Endometrial microvascular endothelial cells (primary cell): ENCODE data around the gene SLC25A21. TPM values are rescaled to one million over a fixed set of nuclear protein-coding genes. Genes with fewer than 3 reads are reported as not detected.
"Not testable (repeated sequence)": the region's sequence is repeated elsewhere in the genome, so short reads cannot be mapped to it uniquely, and the experiment has no call there.

ENCODE experiments used
- in situ Hi-C: cut with HindIII; loops from 2 replicates; pipeline ENCODE4 v1.10.0; 2017; ENCODE audit warnings: low sequenced_read_pairs, low pct_unique_long_range_greater_than_20kb; ENCODE audit errors: inconsistent ontology term
- total RNA-seq: library from RNA; depleted of rRNA; stranded (reverse); fragments of >200 nt; gene quantifications from one replicate; pipeline ENCODE4 v1.2.3, GENCODE V29; 2015; ENCODE audit errors: inconsistent ontology term

SLC25A21 gene
- total RNA-seq, 1 donor from 2014 or later: 1.4 TPM

DNA sequence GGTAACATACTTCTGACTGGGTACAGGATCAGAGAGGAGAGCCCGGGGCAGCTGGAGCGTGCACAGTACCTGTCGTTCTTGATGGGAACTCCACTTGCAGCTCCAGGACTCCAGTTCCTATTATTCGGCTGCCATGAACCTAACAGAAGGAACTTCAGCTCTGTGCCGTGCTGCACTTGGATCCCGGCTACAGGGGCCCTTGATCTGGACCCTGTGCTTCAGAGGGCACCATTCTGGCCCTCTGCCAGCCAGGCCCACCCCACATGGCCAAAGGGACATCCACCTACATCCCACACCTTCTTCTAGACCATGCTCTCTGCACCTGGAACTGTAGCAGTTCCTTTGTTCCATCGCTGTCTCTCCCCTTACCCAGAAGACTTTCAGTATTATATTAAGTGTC, 452.6 kb downstream of the SLC25A21 start:
- in situ Hi-C loops: no loop called here

DNA sequence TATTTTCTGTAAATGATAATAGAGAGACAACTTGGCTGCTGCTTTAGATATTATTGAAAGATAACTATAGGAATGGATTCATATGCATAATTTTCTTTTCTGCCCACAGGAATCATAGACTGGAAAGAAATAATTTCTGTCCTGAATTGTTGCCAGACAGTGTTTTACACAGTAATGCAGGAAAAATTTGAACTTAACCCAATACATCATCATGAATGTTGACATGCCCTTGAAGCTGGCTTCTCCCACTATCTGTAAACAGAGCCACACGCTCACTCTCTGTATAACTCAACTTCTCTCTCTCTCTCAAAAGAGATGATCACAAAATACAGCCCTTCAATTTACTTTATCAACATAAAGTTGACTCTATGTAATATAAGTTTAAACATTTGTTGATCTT, 454.2 kb downstream of the SLC25A21 start:
- in situ Hi-C loops: no loop called here

DNA sequence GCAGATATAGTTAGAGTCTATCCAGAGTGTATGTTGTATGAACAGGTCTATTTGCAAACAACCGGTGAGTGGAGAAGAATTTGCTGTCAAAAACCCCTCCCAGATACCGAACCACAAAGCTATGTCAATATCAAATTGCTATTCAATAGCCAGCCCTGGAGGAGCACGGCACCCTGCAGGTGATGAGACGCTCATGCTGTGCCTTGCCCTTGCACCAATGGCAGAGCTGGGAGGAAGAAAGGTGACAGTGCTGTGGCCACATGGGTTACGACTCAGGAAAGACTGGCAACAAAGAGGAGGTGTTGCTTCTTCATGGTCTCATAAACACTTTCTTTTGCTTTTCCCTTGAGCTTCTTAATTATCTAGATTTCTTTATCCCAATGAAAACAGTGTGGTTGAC, 455.0 kb downstream of the SLC25A21 start:
- in situ Hi-C loops: no loop called here

DNA sequence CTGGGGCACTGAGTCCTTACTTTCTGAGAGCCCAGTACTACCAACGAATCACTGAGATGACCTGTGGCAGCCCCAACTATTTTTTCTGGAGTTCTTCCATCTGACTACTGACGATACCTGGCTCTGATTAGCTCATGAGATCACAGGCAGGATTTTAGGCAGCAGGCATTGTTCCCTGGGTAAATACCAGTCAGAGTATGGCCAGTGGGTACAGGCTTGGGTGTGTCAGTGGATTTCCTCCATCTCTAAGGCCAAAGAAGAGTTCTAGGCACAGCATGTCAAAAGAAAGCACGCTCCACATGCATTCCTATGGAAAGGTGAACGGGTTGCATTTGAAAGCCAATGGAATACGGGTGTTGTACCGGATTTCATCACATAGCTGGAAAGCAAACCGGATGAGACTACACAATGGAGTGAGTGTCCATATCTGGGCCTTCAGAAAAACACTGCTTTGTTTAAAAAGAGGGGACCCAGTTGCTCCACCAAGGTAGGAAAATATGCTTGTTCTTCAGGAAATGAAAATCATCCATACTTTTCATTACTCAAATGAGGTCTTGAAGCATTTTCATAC, 455.7 kb downstream of the SLC25A21 start:
- in situ Hi-C loops: no loop called here

DNA sequence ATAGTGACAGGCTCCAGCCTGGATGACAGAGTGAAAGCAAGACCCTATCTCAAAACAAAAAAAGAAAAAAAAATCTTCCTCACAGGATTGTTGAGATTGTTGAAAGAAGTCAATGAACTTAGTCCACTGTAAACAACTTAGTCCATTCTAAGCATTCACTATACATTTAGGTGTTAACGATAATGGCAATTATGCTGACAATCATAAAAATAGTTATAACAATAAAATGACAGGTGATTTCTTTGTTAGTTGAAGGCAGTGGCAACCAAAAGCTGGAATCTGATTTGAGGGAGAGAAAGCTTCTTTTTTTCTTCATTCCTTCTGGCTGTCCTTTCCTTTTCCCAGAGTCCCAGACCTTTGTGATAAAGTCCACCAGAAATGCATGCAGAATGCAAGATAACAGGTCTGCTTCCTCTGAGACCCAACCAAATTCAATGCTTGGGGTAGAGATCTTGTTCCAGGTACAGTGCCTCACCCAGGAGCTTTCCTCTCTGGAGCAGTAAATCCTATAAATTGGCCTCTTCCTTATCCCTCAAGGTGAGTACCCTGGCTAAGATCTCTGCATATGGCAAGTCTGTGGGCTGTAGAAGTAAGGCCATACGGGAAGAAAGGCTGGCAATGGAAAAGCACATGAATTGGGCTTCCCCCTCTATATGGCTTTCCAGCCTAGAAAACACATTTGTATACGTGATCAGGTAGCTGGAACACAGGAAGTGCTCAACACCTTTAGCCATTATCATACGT, 458.3 kb downstream of the SLC25A21 start:
- in situ Hi-C loops: no loop called here

DNA sequence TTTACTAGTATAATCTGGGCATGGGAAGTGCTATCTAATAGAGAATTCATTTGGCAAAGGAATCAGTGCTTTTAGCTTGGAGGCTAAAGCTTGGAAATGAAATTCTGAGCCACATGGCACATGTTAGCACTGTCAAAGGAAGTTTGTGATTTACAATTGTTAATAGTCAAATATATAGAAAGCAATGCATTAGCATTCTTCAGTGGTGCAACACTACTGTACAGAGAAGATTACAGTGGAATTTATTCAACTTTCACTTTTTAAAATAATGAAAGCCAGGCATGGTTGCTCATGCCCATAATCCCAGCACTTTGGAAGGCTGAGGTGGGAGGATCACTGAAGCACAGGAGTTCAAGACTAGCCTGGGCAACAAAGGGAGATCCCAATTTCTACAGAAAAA, 464.8 kb downstream of the SLC25A21 start:
- in situ Hi-C loops: no loop called here

DNA sequence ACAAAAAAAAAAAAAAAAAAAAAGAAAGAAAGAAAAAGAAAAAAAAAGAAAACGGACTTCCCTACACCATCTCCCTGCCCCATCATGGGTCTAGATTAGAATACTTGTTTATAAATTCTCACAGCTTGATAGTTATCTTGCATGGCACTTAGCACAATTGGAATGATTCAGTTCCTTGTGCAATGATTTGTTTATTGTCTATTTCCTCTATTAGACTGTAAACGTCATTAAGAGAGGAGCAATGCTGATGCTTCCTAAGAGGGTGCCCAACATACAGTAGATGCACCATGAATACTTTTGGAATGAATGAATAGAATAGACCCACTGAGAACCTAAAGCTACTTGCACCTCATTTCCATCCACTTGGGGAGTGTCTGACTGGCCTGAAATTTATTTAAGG, 469.9 kb downstream of the SLC25A21 start:
- in situ Hi-C loops: no loop called here

DNA sequence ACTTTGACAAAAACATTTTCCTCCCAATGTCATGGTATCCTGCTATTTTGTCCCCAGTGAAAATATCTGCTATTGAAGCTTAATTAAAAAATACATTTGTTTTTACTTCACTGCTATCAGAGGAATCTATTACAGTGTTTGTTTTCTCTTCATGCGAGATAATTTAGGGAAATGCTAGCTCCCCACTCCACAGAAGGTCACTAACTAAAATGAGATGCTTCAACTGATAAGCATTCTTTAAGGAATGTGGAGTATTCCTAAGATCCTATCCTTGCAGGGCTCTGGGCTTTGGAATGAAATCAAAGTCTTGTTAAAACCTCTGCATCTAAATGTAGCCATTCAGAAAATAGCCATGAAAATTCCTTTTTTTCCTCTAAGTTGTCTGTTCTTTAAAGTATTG, 471.3 kb downstream of the SLC25A21 start:
- in situ Hi-C loops: no loop called here

DNA sequence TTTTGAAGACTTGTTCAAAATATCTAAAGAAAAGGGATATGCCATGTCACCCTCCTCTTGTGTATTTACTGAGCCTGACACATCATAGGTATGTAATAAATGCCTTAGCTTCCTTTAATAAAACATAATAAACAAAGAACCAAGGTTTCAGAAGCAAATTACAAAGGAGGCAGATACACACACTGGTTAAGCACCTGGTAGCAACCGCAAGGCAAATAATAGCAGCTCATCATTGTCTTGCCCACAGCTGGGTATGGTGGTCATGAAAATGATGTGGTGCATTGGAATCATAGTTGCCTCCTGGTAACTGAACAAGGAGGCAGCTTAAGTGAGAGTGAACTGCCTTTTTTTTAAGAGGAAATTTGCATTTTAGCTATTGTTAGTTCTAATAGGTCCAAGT, 471.8 kb downstream of the SLC25A21 start:
- in situ Hi-C loops: no loop called here

DNA sequence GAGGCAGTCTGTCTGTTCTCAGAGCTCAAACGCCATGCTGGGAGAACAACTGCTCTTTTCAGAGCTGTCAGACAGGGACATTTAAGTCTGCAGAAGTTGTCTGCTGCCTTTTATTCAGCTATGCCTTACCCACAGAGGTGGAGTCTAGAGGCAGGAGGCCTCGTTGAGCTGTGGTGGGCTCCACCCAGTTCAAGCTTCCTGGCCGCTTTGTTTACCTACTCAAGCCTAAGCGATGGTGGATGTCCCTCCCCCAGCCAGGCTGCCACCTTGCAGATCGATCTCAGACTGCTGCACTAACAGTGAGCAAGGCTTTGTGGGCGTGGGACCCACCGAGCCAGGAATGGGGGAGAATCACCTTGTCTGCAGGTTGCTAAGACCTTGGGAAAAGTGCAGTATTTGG, 473.0 kb downstream of the SLC25A21 start:
- in situ Hi-C loops: not testable (repeated sequence)

DNA sequence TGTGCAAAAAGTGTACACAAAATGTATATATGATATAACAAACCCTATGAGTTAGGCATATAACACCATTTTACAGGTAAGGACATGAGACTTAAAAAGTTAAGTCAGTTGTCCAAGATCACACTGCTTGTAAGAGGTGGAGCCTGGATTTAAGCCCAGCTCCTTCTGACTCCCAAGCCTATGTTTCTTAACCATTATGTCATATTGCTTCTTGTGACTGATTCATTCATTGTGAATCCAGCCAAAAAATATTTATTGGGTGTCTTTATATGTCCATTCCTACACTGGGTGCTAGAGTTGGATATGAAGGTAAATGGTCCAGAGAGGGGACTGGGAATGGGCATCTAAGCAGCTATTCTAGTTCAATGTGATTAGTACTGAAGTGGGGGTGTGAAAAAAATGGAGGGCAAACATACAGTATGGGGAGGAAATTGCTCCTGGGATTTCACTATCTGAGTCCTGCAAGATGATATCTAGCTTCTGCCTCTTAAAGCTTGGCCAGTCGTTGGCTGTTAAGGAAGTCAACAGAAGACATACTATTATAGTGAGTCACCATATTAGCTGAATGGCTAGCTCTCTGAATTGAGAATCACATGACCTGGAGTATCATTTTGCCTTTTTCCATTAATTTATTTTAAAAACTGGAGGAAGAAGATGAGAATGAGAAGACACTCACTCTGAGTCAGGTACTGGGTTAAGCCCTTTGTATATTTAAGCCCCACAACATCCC, 481.9 kb downstream of the SLC25A21 start:
- in situ Hi-C loops: no loop called here

DNA sequence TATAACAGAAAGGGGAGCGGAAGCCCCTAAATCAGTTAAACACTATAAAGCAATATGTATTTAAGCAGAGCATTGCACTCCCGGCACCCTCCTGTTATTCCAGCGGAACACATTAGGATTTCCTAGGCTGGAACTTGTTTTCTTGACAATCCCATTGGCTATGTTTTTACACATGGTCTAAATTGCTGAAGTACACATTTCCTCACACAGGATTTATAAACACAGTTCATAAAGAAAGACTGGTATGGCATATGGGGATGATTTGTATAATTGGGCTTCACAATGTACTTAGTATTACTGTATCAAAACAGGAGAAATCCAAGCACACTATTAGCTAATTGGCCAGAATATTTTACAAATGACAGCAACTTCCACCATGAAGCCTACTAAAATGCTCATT, 487.5 kb downstream of the SLC25A21 start:
- in situ Hi-C loops: no loop called here

DNA sequence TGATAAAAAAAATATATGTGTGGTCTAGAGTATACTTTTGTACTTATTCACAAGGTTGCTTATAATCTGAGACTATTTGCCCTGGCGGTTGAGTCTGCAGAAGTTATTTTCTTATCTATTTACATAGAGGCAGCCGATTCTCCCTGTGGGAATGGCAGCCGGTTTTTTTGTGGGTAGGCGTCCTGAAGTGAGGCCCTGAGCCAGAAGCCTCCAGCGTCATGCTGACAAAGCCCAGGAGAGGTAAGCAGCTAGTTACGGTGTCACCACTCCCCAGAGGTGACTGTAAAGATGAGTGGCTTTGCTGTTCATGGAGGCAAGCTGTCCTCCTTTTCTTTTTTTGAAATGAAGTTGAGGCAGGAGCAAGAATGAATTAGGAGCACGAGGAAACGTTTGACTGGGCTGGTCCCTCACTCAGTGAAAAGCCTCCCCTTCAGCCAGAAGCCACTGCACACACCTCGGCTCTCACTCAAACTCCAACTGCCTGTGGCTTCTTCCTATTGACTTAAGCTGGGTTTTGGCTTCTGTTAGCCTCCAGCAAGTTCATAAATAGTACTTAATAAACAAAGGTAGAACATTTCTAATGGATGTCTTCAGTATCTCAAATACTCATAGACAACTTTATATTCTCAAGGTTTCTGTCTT, 489.2 kb downstream of the SLC25A21 start:
- in situ Hi-C loops: no loop called here

DNA sequence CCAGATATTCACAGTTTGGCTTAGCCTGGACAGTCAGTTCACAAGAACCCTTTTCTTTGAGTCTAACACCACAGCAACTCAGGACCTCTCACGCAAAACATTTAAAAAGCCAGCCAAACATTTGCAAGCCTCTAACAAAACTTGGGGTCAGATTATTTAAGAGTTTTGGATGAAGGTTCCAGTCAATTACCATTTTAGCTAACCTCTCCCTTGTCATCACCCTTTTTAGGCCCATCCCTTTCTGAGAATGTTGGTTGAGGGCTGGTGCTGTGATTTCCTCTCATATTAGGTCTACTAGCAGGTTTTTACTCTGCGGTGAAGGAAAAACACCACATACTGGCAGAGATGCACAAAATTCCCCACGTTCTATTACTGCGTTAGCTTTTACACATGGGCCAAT, 490.1 kb downstream of the SLC25A21 start:
- in situ Hi-C loops: no loop called here

DNA sequence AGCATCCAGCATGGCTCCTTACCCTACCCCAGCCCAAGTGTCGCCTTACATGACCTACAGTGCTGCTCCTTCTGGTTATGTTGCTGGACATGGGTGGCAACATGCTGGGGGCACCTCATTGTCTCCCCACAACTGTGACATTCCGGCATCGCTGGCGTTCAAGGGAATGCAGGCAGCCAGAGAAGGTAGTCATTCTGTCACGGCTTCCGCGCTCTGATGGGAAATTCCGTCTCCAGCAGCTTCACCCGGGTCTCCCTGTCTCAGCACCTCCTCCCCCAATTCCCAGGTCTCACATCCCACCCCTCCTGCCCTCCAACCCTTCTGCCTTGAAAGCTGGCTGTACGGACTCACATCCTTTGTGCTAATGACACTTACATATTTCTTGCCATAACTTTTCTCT, 496.2 kb downstream of the SLC25A21 start:
- in situ Hi-C loops: no loop called here

DNA sequence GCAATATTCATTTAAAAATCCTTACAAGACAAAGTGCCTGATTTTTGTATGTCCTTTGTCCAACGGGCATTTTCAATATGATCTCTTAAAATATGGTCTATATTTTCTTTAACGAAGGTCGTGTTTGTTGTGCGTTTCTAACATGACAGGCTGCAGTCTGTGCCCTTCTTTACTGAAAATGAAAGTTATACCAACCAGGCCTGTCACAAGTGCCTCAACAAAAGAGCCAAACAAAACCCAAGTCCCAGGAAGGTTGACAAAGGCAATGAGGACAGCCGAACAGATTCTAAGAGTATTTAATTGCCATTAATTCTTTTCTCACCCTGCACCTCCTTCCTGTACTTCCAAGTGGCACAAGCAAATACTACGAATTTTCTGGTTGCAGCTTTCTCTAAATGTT, 496.8 kb downstream of the SLC25A21 start:
- in situ Hi-C loops: no loop called here

DNA sequence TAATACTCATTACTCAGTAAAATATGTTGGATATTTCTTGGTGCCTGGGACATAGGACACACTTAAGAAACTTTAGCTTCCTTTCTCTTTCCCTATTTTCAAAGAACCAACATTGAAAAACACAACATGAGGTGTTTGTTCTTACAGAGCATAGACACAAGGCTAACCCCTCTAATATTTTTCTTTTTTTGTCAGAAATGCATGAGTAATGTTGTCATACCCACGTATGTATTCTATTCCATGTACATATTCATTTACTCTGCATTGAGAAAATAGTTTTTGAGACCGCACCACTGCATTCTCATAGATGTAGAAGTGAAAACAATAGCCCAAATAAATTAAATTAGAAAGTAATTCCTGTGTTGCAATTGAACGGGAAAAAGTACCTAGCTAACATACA, 497.7 kb downstream of the SLC25A21 start:
- in situ Hi-C loops: no loop called here

DNA sequence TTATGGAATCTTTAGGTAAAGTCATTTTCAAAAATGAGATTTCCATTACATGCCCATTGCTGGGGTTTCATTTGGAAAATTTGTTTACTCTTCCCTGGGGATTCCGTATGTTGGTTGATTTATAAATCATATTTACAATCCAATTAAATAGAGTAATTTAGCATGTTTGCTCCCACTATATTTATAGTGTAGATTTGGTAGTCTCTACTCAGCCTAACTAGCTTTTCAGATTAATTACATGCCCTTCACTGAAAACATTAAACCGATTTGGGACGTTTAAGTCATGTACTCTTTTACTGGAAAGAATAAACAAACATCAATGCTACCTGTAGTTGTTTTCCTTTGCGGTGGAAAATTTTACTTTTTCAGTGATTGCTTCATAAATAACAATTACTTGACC, 500.3 kb downstream of the SLC25A21 start:
- in situ Hi-C loops: no loop called here

DNA sequence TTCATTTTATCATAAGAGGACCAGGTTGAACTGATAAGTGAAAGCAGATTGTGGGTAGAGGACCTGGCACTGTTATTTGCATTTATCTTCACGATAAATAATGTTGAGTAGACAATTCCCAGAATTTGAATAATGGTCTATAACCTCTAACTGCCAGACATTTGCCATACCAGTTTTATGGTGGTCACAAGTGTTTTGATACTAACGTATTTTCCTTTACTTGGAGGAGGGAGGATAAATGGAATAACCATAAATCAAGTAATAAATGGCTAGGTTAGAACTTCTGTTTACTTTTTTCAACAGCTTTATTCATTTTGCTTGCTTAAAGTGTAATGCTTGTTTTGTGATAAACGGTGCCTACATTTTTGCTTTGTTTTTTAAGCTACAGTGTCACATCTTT, 501.3 kb downstream of the SLC25A21 start:
- in situ Hi-C loops: no loop called here

DNA sequence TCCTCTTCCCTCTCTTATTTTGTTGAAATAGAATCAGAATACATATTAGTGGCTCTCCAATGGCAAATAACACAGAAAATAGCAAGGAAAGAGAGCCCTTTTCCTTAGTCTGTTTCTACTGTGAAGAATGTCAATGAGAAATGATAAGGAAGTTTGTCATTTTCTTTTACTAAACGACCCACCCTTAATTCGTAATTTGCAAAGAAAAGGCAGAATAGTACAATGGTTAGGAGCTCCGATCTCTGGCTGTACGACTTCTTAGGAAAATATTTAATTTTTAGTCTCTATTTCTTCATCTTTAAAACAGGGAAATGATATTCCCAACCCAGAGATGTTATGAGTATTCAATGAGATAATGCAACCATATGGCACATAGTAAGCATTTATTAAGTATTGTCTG, 504.7 kb downstream of the SLC25A21 start:
- in situ Hi-C loops: no loop called here
